ENCODE data around the gene GFRAL. TPM values are rescaled to one million over a fixed set of nuclear protein-coding genes. Genes with fewer than 3 reads are reported as not detected.

GFRAL gene
- total and polyA plus RNA-seq, 8 donors: not detected

GRCh38 chr6:55304747-55305146, 22.5 kb upstream of the GFRAL start:
- no peak for TF ChIP-seq POLR2A (IDR thresholded peaks at IDR 0.05)
- TF ChIP-seq EP300 (IDR thresholded peaks at IDR 0.05): no peak
- TF ChIP-seq, protein P1, sequence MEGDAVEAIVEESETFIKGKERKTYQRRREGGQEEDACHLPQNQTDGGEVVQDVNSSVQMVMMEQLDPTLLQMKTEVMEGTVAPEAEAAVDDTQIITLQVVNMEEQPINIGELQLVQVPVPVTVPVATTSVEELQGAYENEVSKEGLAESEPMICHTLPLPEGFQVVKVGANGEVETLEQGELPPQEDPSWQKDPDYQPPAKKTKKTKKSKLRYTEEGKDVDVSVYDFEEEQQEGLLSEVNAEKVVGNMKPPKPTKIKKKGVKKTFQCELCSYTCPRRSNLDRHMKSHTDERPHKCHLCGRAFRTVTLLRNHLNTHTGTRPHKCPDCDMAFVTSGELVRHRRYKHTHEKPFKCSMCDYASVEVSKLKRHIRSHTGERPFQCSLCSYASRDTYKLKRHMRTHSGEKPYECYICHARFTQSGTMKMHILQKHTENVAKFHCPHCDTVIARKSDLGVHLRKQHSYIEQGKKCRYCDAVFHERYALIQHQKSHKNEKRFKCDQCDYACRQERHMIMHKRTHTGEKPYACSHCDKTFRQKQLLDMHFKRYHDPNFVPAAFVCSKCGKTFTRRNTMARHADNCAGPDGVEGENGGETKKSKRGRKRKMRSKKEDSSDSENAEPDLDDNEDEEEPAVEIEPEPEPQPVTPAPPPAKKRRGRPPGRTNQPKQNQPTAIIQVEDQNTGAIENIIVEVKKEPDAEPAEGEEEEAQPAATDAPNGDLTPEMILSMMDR (IDR thresholded peaks at IDR 0.05): no peak
- TF ChIP-seq POLR2AphosphoS5 (IDR thresholded peaks at IDR 0.05): no peak
- H3K27me3 ChIP-seq: no peaks in the 10 kb centered on the region
- no peak for DNase-seq
- WGBS, 5 donors: 80 to 93% (median 83%) methylated on average over 1 of the region's 1 CpG
- intact Hi-C loops (cut with DNase I; ENCODE audit: low total_unique reads): no loop called here
- H3K36me3 ChIP-seq: no peaks in the 10 kb centered on the region
- H3K4me3 ChIP-seq: no peak overlapping the region
- no peaks in the 10 kb centered on the region for H3K4me1 ChIP-seq
- no peaks in the 10 kb centered on the region for H3K9me3 ChIP-seq
- no peak overlapping the region for H3K27ac ChIP-seq

DNA sequence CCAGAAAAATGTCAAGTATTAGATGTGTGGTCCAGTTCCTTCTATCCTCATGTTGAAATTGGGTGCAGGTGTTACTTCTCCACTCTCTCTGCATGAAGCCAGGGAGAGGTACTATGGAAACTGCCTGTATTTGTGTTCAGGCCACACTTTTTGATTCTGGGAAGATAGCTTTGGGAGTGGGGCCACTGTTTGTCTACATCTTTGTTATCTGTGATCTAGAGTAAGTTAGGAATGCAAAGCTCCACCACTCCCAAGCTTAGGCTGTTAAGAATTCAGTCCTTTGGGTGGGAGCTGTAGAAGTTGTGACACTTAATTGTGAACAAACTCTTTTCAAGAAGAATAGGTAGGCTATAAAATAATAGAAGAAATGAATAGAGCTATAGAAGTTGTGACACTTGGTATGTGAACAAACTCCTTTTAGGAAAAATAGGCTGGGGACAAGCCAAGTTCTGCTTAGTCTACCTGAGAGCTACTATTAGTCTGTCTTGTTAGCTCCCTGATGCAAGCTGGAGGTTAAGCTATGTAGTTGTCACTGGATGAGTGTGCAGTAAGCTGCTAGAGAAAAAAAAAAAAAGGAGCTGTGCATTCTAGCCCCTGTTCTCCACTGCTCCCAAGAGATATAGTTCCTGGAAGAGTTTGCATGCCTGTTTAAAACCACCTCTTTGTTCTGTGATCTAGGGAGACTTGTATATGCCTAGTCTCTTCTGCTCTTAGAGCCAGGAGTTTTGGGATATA, 7.1 kb upstream of the GFRAL start:
- intact Hi-C loops (cut with DNase I; ENCODE audit: low total_unique reads): no loop called here
- H3K9me3 ChIP-seq: peaks cover 0 to 7% (median 0%) of the 10 kb centered on the region in 4 donors
- H3K4me1 ChIP-seq: no peaks in the 10 kb centered on the region
- no peak overlapping the region for H3K27ac ChIP-seq
- no peaks in the 10 kb centered on the region for H3K27me3 ChIP-seq
- no peak overlapping the region for H3K4me3 ChIP-seq
- no peak for TF ChIP-seq POLR2A (IDR thresholded peaks at IDR 0.05)
- TF ChIP-seq EP300 (IDR thresholded peaks at IDR 0.05): no peak
- no peak for TF ChIP-seq POLR2AphosphoS5 (IDR thresholded peaks at IDR 0.05)
- TF ChIP-seq, protein P1 (IDR thresholded peaks at IDR 0.05): no peak
- H3K36me3 ChIP-seq: no peaks in the 10 kb centered on the region
- DNase-seq: no peak

GRCh38 chr6:55320696-55321086, 6.6 kb upstream of the GFRAL start:
- Histone ChIP-seq H3K27ac (no peak overlapping the region), H3K36me3 (no peaks in the 10 kb centered on the region), H3K27me3 (no peaks in the 10 kb centered on the region), H3K4me1 (no peaks in the 10 kb centered on the region), H3K4me3 (no peak overlapping the region), H3K9me3 (peaks cover 0 to 7% (median 0%) of the 10 kb centered on the region in 4 donors)
- DNase-seq: no peak
- TF ChIP-seq, protein P1 (IDR thresholded peaks at IDR 0.05): no peak
- no peak for TF ChIP-seq EP300 (IDR thresholded peaks at IDR 0.05)
- no peak for TF ChIP-seq POLR2A (IDR thresholded peaks at IDR 0.05)
- TF ChIP-seq POLR2AphosphoS5 (IDR thresholded peaks at IDR 0.05): no peak
- intact Hi-C loops (cut with DNase I; ENCODE audit: low total_unique reads): no loop called here
- 25 to 55% (median 48%) methylated on average over 2 of the region's 2 CpGs for WGBS, 5 donors

DNA sequence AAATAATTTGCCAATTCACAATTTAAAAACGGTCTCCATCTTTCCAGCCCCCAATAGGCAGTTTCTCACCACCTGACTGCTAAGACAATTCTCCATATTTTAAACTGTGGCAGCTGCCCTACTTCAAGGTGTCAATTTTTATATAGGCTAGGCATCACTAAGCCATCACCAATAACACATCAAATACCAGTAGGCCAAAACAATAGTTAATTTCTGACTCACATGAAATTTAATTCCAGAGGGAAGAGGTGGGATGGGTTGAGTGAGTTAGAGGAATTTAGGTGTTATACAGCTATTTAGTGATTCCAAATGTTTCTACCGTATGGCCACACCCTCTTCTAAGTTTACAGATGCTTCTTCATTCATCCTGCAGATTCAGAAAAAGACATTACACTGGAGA, 49.9 kb downstream of the GFRAL start:
- peaks cover 0 to 3% (median 0%) of the 10 kb centered on the region in 4 donors for H3K9me3 ChIP-seq
- TF ChIP-seq, protein P1 (IDR thresholded peaks at IDR 0.05): no peak
- TF ChIP-seq EP300 (IDR thresholded peaks at IDR 0.05): no peak
- TF ChIP-seq POLR2A (IDR thresholded peaks at IDR 0.05): no peak
- no peak for TF ChIP-seq POLR2AphosphoS5 (IDR thresholded peaks at IDR 0.05)
- intact Hi-C loops (cut with DNase I; ENCODE audit: low total_unique reads): no loop called here
- no peak for DNase-seq
- H3K27me3 ChIP-seq: no peaks in the 10 kb centered on the region
- no peak overlapping the region for H3K27ac ChIP-seq
- no peaks in the 10 kb centered on the region for H3K4me1 ChIP-seq
- H3K36me3 ChIP-seq: no peaks in the 10 kb centered on the region
- WGBS, 5 donors: 58 to 75% (median 70%) methylated on average over 2 of the region's 2 CpGs
- H3K4me3 ChIP-seq: no peak overlapping the region
